GM18508 (cell line): ENCODE data around the gene SASH1.
A peak's percentile ranks its signal among the peaks of the same experiment; 100 is the strongest.
"Not testable (repeated sequence)": the region's sequence is repeated elsewhere in the genome, so short reads cannot be mapped to it uniquely, and the experiment has no call there.

Source experiments
- ATAC-seq: cut with Tn5 transposase; IDR thresholded peaks from one replicate; pipeline ENCODE4 v1.9.1; 2021; ENCODE audit warnings: moderate number of reproducible peaks; ENCODE audit not compliant: insufficient read depth, unreplicated experiment

SASH1 gene

DNA sequence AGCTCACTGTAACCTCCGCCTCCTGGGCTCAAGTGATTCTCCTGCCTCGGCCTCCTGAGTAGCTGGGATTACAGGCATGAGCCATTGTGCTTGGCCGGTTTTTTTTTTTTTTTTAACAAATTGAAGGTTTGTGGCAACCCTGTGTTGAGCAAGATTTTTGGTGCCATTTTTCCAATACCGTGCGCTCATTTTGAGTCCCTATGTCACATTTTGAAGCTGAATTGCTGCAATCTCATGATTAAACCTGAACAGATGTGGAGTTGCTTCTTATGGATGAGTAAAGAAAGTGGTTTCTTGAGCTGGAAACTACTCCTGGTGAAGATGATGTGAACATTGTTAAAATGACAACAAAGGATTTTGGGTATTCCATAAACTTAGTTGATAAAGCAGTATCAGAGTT lies 16.6 kb downstream of the SASH1 start:
- ATAC-seq: no peak

DNA sequence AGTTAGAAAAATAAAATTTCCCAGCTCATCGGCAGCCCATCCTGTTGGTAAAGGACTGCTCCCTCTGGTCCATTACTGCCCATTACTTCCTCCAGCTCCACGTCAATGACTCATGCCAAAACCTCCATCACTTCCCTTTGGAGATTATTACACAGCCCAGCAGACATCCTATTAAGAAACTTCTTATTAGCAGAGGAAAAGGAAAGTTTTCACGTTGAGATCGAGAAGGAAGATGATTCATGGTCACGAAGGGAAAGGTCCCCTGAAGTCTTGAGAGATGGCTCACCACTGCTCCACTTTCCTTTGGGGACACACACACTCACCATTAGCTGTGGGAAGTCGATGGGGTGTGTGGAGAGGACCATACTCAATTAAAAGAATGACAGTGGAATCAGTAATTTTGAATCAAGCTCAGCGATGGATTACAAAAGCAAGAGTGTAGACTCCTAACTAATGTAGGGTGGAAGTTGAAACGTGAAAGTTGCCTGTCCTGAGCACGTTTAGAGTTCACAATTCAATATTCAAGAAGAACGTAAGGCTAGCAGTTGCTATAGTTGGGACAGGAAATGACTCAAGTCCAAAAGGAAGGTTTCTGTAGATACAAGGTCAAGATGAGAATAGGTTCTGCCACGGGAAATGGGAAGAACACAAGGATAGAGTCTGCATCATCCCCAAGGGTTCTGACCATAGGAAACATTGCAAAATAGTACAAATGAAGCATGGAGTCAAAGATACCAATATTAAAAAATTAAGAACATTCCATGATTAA lies 21.6 kb downstream of the SASH1 start:
- no peak for ATAC-seq

DNA sequence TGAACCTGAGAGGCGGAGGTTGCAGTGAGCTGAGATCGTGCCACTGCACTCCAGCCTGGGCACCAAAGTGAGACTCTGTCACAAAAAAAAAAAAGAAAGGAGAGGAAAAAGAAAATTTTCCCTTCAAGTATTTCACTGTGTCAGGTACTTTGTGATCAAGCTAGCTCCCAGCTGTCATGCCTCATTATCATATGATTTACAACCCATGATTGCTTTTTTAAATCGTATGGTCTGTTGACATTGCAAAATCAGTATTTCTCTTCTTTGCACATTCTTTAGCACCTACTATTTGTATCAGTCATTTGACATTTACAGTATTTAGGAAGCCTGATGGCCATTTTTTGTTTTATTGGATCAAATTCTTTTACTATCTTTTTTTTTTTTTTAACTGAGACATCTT lies 22.4 kb downstream of the SASH1 start:
- ATAC-seq: no peak

DNA sequence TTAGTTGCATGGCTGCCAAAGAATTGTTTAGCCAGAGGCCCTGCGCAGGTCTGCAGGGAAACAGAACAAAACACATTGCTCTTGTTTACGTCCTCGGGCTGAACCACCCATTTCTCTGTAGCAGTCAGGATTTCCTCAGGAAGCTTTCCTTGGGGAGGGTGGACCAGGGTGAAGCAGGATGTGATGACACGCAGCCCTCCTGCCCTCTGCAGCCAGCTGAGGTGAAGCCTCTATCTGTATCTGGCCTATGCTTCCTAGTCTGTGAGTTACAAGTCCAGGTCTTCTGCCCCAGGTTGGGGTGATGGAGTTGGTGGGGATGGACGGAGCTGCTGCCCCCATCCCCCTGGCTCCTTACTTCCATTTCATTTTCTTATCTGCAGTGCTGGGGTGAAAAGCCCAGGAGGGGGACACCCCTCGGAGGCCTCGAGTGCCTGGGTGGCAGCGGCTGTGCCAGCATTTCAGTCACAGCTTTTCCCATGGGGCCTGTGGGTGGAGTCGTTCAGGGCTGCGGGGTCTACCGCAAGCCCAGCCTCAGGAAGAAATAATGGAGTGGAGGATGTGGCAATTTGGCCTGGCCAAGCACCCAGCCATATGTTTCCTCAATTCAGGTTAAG lies 24.9 kb downstream of the SASH1 start:
- ATAC-seq: peak; percentile 51

DNA sequence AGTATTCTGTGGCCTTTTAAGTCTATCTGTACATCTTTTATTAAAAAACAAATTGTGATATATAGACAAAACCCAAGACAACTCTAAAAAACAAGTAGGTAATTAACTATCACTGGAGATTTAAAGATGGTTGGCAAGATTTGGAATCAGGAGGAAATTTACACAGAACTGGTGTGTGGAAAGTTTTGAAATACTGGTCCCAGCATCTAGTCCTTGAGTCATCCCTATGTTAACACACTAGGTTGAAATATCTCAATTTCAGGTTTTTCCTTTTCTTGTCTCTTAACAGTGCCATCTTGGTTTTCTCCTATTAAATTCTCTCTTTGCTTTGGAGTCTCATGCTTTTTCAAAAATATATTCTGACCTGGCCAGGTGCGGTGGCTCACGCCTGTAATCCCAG lies 27.5 kb downstream of the SASH1 start:
- ATAC-seq: no peak

DNA sequence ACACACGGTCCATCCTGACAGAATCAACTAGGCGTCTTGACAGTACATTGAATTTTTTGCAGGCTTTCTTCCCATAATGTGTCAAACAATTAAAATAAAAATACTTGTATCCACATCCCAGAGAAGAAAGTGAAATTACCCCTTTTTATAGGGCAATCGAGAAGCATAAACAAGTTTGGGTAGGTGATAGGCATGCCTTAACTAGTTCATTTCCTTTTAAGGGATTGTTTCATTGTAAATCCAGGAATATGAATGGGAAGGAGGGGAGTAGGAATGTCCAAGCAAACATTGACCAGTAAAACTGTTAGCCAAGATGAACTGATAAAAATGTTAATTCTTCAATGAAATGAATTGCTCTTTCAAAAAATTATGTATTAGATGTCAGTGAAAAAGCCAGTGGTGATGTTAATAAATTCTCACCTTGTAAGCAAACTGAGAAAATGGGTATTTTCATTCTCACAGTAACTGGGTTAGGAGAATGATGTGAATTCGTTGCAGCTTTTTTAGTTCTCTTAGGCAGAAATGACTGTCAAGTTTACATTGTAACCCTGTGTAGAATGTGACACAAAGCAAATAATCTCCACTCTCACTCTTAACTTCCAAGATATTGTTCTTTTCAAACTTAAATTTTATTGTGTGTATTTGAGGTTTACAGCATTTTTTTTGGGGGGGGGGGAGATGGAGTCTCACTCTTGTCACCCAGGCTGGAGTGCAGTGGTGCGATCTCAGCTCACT lies 31.6 kb downstream of the SASH1 start:
- ATAC-seq: no peak

DNA sequence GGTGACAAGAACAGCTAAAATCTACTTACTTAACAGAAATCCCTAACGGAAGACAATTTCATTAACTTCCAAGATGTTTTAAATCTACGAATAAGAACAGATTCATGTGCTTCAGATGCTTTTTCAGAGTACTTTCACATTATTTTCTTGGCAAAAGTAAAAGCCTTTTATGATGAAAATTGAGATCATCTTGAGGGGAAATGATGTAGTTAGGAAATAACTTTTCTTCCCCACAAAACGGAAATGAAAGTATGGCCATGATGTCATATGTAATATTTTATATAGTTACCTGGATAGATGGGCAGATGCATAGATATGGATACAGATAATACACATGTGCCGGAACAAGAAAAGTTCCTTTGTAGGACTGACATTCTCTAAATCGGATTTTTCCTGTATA lies 32.8 kb downstream of the SASH1 start:
- ATAC-seq: no peak

DNA sequence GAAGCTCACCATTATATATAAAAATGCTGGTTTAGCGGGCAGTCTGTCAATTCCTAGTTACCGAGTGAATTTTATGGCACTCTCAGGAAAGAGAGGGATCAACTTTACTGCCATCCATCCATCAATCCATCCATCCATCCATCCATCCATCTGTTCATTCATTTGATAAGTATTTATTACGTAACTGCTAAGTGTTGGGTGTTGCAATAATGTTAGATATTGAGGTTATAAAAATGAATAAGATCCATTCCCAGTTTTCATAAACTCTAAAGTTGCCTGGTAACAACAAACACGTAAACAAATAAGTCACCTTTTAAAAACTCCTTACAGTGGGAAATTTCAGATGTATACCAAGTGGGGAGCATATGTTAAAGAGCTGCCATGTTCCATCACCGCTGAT lies 36.8 kb downstream of the SASH1 start:
- ATAC-seq: no peak

DNA sequence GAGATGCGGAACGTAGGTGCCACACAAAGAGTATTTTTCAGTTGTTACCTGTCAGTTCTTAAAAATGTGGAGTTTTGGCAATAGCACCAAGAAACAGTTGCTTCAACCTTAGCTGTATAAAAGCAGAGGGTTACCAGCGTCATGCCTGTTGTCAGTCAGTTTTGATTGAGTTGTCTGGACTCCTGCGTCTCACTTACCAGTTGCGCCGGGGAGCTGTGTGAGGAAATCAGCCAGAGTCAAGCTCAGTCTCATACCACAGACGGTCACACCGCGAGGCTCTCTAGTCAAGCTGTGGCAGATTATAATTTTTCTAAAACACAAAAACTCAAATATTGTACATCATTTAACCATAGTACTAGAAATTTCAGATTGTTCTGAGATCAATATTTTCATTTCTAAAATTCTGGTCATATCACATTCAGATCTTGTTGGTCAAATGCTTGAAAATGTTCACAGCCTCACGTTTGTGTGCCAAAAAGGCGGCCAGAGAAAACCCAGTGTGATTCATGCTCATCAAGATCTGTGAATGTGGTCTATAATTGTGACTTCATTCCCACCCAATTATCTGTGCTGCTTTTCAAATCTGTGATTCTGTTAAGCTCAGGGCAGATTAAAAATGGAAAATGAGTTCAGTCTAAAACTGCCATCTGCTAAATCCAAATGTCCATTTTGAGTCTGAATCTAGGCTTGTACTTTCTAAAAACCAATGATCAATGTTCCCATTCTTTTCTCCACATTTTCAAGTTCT lies 37.5 kb downstream of the SASH1 start:
- no peak for ATAC-seq

DNA sequence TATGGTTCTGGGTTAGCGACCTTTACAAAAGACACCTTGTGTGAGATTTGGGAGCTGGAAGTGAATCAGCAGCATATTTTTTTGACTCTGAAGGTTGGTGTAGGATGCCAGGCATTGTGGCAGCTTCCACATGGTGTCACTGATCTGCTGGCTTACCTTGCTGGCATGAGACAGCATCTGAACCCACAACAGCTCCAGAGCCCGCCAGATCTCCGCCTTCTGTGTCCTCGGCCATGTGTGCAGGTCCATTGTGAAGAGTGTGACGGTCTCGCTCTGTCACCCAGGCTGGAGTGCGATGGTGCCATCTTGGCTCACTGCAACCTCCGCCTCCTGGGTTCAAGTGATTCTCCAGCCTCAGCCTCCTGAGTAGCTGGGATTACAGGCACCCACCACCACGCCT lies 39.4 kb downstream of the SASH1 start:
- ATAC-seq: not testable (repeated sequence)

DNA sequence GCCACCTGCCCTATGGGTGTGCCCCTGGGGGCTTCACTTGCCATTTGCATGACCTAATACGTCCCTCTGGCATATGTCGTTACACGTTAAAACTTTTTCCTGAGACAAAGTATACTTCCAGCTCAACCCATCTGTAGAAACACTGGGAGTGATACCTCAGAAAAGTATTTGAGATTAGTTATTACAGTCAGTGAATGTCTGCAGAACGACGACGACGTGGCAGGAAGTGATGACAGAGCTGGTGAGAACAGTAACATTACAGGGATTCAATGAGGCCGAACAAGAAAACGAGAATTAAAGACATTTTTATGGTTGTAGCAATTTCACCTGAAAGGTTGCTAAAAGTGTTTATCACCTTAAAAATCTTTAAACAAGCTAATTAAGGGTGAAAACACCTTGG lies 40.2 kb downstream of the SASH1 start:
- ATAC-seq: no peak

DNA sequence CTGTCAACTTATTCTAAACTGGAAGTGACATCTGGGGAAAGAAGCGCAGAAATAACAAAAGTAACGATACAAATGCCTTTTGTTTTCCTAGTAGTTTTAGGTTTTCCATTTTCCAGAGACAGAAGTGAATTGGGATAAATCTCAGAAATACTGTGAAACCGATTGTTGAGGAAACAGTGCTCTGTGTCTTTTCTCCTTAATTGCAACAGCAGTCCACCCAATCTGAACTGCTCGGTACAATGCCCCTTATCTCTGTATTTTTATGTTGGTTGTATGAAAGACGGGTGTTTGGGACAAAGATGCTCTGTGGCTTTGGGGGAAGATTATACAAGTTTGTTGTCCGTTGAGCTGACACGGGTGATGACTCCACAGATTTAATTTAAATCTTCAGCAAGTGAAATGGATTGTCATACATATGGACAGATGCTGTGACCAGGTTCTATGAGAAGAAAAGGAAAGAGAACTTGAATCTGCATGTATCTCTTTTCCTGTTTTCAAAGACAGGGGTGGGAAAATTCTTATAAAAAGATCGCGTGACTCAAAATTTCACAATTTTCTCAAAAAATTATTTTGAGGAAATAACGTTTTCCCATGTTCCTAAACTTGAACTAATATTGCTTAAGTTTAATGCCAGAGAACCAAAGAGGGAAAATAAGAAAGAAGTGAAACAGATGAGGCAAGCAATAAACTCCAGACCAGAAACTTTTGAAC lies 41.2 kb downstream of the SASH1 start:
- no peak for ATAC-seq

DNA sequence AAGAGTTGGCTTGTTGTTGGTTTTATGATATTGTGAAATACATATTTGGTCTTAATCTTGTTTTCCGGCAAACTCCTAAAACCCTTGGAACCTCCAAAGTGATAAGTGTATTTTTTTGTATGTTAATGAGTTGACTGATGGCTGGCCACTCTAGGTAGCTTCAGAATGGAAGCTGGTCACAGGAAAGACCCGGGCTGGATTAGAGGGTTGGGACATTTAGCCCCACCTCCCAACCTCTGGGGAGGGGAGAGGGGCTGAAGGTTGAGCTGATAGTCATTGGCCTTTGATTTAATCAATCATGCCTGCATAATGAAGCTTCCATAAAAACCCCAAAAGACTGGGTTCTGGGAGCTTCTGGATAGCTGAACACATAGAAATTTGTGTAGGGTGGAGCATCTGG lies 42.7 kb downstream of the SASH1 start:
- ATAC-seq: no peak

DNA sequence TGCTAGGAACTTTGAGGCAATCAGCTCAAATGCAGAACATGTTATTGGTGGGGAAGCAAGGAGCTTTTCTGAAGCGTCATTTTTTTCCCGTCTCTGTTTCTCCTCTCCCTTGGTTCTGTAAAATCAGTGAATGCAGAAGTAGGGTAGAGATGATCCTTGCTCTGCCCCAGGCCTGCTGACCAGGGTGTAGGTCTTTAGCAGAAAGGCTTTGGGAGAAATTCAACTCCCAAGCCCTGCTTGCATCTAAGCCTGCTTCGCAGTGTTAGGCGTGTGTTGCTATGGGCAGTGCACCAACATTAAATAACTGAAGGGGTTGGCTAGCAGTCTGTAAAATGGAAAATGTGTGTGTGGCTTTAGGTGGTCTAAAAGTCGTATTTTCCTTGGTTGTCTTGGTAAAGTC lies 45.9 kb downstream of the SASH1 start:
- ATAC-seq: no peak

DNA sequence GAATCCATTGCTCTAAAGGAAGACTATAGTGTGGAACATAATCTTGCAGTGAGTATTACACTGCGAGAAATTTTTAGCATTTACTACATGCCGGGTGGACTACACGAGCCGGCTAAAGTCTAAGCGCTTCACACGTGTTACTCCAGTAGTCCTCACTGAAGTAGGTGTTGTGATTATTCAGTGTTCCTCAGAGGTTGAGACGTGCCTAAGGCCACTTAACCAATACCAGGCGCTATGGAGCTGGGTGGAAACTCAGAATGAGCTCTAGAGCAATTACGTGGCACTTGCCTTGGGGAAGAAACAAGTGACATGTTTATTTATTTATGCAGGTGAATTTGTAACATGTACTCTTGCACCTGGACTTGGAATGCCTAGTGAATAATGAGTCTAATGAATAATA lies 46.4 kb downstream of the SASH1 start:
- no peak for ATAC-seq

DNA sequence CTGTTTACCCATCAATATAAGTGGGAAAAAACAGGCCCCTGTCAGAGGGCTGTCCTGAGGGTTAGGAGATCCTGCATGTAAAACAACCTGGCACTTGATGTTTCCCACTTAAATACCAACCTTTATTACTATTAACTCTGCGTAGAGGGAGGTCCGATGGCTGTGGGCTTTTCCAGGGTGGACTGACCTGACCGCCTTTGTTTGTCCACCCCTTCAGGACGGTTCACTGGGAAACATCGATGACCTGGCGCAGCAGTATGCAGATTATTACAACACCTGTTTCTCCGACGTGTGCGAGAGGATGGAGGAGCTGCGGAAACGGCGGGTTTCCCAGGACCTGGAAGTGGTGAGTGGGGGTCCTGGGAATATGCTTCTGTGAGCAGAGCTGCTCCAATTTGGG lies 47.3 kb downstream of the SASH1 start:
- ATAC-seq: no peak

DNA sequence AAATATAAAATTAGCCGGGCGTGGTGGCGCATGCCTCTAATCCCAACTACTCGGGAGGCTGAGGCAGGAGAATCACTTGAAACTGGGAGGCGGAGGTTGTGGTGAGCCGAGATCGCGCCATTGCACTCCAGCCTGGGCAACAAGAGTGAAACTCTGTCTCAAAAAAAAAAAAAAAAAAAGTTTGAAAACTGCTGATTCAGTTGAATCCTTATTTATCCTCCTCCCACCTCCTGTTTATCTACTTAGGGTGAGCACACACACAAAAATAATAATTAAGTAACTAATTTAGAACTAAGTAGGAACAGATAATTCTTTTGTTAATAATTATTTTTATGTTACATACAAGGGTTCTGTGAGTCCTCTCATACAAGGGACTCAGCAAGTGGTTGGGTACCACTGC lies 49.5 kb downstream of the SASH1 start:
- ATAC-seq: not testable (repeated sequence)

DNA sequence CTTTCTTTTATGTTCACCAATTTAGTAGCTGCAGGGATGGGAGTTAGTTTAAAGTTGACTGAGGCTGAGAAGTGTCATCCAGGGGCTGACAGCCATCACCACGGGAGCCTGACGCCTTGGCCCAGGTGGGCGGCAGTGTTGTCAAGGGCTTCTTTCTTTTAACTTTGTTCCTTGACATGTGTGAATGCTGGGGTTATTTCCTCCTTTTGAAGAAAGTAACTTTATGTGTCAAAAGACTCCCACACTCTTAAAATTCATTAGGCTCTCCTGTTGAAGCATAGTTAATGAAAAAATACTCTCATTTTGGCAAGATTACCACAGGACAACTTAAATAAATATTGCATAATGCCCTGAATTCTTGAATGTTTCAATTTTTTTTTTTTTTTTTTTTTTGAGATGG lies 50.0 kb downstream of the SASH1 start:
- ATAC-seq: no peak

DNA sequence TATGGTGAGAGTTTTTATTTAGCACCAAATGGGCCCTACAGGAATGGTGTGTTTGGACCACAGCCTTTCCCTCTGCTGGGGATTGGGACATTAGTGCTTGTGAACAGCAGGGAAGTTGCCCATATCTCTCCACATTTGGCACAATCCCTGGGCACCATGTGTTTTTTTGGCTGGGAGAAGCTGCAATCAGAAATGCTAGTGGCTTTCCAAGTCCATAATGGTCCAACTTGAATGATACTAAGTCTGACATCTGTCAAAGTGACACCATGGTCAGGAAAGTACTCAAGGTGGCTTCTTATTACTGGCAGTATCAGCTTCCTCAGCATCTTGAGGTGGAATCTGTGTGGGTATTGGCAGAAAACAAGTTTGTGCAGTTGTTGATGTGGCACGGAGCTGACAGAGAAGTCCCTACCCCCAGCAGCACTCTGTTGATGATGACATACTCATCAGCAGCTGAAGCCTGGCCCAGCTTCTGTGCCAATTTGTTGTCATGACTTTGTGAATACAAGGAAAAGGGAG lies 53.0 kb downstream of the SASH1 start:
- no peak for ATAC-seq

DNA sequence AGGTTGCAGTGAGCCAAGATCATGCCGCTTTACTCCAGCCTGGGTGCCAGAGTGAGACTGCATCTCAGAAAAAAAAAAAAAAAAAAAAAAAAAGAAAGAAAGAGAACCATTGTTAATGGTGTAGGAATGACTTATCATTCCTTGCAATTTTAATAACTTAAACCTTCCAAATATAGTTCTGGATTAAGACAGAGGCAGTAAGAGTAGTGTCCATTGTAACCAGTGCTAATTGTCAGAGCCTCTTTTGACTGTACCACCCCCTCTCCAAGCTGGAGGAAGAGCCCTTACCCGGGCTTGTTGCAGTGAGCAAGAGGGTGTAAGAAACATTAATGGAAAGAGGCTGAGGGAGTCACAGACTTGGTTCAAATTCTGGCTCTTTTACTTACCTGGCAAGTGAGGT lies 53.8 kb downstream of the SASH1 start:
- no peak for ATAC-seq
